ENCODE results near the gene TINAGL1. TPM values are rescaled to one million over a fixed set of nuclear protein-coding genes. Genes with fewer than 3 reads are reported as not detected.

The TINAGL1 gene
- total and polyA plus RNA-seq, 2 of the 13 experiments (the other 11 are each of a cell fraction or from before 2014, with no cell fraction given): 24.7 to 76.8 TPM

GRCh38 chr1:31548907-31549808 lies 27.2 kb upstream of the TINAGL1 start (continued):
- TF ChIP-seq SRSF4 (IDR thresholded peaks at IDR 0.05; ENCODE audit: low read depth, low read length, poor library complexity, severe bottlenecking) (no peak), ZNF225 (CRISPR knock-in tag; IDR thresholded peaks at IDR 0.05) (no peak), MTF1 (CRISPR knock-in tag; IDR thresholded peaks at IDR 0.05) (no peak), PAXIP1 (CRISPR knock-in tag; conservative IDR thresholded peaks at IDR 0.05) (0 out of 2 replicates have a peak, but pooled peaks have one; percentile 22), SAP130 (CRISPR knock-in tag; IDR thresholded peaks at IDR 0.05; ENCODE audit: low read depth) (peak; percentile 4; the same call in 1 of the 2 replicates), ZNF564 (CRISPR knock-in tag; IDR thresholded peaks at IDR 0.05) (peak; percentile 64; the same call in 1 of the 2 replicates), PAWR (CRISPR knock-in tag; IDR thresholded peaks at IDR 0.05; ENCODE audit: borderline replicate concordance) (no peak)

Data from HepG2 (cell line).